Skin of body (tissue), 2 donors: ENCODE data around the gene FSTL4. TPM values are rescaled to one million over a fixed set of nuclear protein-coding genes. Genes with fewer than 3 reads are reported as not detected.
A peak's percentile ranks its signal among the peaks of the same experiment; 100 is the strongest.

ENCODE experiments used
- DNase-seq: peaks from one replicate; lab custom pipeline; 2025; lab: John Stamatoyannopoulos, UW
- total RNA-seq: library from RNA; depleted of rRNA; stranded (reverse); fragments of >200 nt; gene quantifications from one replicate; pipeline ENCODE4 v1.2.3, GENCODE V29; 2014

FSTL4 gene
- total RNA-seq, 1 donor from 2014 or later, result 0.69 TPM

DNA sequence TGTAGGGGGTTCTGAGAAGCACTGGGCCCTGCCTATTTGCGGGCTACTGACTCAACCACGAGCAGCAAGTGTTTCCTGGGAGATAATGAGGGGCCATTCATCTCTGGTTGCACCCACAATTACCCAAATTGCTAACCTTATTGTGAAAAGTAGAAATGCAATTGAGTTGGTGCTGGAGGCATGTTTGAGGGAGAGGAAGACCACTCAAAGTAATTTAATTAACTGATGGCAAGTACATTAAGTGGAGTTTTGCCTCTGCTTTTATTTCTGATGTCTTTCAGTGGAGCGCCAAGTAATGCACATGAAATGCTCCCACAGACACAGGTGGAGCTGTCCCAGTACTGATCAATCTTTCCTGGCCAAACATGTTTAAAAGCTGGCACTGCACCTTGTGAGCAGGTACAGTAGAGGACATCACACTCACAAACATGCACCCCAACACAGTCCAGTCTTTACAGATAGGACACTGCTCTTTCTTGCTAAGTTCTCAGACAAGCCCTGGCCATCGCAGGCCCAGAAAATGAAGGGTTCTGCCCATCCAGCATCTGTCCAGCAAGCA is 365.1 kb downstream of the FSTL4 start:
- no peak for DNase-seq

DNA sequence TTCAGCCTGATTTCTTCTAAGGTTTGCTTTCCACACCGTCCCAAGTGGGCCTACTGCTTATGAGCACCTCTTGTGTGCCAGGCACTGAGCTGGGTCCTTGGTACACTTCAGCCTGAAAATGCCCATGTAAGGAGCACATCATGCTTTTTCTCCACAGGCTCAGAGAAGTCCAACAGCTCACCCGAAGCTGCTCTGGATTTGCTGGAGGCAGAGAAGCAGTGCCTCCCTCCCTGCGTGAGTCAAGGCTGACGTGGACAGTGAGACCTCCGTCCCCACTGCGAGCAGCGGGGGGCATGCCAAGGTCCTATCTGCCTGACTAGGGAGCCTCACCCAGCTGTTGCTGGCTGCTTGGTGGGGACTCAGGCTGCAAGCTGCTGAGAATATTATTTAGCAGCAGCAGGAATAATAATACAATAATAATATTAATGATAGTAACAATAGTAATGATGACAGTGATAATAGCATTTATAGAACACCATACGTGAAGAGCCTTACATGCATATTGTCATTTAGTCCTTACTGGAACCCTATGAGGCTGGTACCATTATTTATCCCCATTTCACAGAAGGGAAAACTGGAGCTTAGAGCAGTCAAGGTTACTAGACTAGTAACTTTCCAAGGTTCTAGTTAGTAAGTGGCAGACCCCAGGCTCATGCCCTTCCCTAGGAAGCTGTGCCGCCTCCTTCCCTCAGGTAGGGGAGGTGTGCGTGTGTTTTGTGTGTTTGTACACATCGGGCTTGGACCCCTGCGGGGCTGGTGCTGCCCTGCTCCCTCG is 365.8 kb downstream of the FSTL4 start:
- no peak for DNase-seq

DNA sequence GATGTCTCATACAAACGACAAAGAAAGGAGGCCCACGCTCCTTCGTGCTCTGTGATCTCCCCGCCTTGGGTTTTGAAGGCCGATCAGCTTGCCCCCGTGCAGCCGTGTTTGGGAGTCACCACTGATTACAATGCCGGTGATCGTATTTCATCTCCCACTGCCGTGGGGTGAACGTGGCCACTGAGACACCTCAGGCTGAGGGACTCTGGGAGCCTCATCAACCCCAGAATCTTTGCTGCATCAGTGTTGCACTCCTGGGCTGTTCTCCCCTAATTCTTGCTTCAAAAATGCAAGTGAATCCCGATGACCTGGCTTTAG is 366.3 kb downstream of the FSTL4 start:
- no peak for DNase-seq

DNA sequence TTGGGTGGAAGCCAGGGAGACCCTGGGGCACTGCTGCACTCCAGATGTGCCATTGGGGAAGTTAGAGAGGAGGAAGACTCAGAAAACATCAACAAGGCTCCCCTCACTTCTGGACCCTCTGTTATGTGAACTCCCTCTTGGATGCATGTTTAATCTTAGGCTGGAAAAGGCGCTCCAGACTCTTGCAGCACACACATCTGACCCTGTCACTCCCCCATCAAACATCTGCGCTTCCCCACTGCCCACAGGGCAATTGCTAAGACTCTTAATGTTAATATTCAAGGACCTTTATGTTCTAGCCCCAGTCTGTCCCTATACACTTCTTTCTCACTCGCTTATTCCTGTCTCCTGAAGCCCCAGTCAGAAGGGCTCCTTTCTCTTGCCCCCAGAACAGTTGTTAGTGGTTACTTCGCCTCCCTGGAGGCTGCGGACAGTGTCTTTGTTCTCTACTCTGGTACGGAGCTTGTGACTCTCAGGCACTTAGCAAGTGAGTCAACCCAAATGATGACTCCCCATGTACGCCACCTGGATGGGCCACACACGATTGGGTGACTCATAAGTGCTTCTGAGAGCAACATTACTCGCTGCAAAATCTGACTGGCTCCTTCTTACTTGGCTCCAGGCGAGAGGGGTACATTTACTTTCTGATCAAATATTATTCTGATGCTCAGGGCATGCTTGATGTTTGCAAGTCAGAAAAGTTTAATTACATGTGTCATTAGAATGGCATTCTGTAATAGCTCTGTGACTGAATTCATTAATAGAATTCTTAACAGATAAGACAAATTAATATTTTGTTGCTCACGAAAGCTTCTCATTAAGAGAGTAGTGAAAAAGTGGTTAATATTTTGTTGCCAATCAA is 366.9 kb downstream of the FSTL4 start:
- peak; percentile 23 for DNase-seq

DNA sequence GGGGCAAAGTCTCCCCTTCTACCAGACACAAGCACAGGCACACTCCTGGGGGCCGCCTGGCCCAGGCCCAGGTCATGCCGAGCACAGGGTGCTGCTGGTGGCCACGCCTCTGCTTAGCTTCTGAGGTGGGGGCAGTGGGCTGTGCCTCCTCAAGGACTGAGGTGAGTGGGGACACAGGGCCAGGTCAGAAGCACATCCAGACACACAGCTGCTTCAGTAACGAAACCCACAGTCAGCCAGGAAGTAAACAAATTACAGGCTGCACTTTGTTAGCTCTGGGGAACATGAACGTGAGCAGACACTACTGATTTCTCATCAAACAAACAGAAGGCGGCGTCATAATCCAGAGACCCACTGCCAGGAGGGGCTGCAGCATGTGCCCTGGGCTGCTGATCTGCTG is 368.1 kb downstream of the FSTL4 start:
- no peak for DNase-seq

DNA sequence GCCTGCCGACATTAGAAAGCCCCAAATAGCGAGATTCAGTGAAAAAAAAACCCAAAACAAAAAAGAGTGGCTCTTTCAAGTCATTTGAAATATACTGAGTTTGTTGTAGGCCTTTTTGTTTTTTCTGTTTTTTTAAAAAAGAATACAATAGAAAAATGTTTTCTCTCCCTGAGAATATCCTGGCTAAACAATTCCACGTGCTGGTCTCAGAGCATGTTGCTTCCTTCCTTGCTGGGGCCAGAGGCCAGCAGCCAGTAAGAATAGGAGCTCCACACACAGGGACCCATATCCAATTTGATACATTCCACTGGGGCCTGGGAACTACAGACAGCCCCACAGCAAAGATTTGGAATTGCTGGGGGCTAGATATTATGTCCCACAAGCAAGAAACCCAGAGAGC is 369.1 kb downstream of the FSTL4 start:
- DNase-seq, result no peak

DNA sequence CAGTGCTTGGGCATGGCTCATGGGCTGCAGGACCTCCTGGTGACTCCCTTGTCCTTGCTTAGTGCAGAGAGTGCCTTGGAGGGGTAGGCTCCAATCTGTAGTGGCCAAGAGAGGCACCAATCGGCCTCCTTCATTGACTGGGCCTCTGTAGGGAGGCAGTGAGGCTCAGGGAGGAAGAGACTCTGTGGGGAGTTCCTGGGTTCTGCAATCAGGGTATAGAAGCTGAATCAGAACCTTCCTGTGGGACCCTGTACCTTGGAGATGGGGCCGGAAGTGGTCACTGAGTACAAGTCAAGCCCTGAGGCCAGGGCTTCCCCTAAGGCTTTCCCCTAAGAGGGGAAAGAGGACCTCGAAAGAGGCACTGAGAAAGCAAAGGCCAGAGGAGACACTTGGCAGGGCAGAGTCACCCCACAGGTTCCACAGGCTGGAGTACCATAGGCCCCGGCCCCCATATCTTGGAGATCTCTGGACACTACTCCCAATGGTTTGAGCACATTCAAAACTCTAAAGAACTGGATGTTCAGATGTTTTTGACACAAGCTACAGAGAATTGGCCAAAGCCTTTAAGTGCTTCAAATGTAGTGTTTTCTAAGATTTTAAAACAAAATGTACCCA is 370.0 kb downstream of the FSTL4 start:
- DNase-seq, result no peak

DNA sequence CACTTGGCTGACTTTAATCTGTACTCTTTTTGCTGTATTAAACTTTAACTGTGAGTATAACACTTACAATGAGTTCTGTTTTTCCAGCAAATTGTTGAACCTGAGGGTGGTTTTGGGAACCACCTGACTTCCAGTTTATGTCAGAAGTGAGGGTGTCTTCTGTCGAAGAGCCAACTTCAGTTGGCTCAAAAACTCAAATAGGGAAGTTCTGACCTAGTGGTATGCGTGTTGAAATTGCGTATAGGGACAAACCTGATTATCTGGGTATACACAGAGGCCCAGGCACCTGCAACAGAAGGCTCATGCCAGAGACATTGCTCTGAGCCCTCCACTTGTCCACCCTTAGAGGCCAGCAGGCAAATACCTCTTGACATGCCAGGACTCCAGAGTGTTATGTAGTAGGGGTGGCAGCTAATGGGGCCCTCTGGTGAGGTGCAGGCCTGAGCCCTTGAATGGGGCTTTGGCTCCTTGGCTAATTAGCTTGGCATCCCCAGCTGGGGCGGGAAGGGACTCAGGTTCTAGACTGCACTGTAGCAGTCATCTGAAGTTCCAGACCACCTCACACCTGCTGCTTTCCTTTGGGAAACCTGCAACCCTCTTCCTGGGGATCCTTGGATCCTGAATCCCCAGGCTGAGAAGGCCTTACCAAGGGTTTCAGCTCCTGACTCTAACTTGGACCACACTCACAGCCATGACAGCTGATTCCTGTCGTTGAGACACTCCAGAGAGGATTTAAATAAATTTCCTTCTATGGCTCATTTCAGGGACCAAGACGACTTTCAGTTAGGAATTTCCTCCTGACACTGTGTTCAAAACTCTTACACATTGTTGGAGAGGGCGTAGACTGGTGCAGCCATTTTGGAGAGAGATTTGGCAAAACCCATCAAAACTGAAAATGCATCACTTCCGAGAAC is 370.9 kb downstream of the FSTL4 start:
- DNase-seq, result no peak

DNA sequence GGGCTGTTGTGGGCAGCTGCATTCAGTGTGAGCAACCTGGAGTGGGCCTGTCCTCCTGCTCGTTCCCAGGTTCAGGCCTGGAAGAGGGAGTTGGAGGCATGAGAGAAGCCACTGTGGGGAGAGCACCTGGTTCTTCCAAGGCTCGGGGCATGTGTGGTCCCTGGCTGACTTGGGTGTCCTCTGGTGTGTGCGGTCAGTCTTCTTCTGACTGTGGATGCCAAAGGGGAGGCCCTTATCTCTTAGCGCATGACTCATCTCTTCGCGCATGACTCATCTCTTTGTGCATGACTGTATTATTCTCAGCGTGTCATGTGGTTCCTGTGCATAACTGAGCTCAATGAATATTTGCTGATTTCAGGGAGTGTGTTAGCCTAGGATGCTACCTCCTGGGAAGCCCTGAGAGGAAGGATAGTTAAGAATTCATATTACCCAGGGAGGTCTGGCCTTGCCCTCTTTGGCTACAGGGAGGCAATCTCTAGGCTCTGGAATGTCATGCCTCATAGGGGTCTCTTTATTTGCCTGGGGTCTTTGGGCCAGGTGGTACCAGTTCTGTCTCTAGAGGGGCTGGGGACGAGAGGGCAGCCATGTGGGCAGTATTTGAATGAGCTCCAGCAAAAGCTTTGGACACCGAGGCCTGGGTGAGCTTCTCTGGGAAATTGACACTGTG is 371.8 kb downstream of the FSTL4 start:
- DNase-seq, result no peak

DNA sequence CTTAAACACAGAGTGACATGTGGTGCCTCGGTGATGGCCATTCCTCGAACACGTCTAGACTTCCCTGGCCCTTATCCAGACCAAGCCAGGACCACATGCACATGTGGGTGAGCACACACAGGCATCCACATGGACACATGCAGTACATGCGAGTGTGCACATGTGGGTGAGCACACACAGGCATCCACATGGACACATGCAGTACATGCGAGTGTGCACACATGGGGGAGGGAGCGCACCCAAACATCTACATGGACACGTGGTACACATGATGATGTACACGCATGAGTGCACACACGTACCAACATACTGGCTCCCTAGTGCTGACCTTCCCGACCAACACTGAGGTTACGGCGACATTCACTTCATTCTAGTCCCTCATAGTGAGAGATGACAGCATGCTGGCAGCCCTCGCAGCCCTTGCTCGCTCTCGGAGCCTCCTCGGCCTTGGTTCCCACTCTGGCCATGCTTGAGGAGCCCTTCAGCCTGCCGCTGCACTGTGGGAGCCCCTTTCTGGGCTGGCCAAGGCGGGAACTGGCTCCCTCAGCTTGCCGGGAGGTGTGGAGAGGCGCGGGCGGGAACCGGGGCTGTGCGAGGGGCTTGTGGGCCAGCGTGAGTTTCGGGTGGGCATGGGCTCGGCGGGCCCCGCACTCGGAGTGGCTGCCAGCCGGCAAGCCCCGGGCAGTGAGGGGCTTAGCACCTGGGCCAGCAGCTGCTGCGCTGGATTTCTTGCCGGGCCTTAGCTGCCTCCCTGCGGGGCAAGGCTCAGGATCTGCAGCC is 373.7 kb downstream of the FSTL4 start:
- no peak for DNase-seq

DNA sequence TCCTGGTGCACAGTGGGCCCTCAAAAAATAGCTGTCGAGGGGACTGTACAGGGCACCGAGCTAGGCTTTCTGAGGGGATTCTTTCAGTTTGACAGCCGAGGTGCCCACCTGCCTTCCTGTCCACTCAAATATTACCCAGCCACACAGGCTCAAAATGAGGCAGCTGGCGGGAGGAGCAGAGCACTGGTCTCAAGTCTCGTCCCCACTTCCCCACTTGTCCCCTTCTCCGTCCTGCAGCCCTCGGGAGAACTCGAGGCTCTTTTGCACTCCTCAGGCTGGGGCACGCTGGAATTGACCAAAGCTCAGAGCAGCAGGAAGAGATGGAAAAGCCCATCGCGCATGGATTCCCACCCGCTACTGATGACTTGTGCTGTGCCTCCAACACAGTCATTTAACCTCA is 375.4 kb downstream of the FSTL4 start:
- no peak for DNase-seq

DNA sequence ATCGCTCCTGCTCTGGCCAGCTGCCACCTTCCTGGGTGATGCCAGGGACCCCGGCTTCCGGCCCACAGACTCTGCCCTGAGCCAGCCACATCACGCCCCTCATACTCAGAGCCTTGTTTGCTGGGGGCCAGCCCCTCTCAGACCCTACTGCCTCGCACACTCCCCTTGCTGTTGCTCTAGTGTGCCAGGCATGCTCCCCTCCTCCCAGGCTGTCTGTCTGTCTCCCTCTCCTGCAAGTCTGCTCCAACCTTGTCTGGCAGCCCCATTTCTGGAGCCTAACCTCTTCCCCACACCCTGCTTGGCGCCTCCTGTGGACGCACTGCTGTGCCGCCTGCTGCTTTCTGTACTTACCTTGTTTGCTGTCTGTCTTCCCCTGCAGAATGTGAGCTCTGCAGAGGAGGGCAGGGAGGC is 375.8 kb downstream of the FSTL4 start:
- no peak for DNase-seq

DNA sequence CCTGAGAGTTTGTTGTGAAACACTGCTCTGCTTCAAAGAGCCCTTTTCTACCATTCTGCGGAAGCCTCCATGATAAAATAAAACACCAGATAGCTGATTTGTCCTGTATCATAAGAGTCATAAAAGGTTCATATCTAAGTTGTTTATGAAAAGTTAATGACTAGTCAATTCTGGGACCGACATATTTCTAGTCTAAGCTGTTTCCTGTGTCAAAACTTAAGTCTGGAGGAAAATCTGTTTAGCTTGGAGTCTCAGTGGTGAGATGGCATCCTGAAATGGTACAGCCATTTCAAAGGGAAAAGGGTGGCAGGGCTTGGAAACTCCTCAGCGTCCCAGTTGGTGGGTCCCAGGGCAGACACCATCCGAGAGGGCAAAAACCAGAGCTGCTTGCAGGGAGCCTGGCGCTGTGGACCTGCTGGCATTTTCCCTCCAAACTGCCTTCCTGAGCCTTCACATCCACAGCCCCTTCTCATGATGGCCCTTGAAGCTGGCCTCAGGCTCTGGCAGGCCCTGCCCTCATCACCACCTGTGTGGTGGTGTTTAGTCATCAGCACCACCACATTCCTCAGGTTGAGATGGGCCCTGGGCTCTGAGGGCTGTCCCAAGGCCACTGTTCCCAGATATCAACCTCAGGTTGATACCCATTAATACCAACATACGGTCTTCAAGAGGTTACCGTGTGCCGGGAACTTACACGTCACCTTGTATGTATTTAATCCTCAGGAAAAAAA is 376.5 kb downstream of the FSTL4 start:
- no peak for DNase-seq

DNA sequence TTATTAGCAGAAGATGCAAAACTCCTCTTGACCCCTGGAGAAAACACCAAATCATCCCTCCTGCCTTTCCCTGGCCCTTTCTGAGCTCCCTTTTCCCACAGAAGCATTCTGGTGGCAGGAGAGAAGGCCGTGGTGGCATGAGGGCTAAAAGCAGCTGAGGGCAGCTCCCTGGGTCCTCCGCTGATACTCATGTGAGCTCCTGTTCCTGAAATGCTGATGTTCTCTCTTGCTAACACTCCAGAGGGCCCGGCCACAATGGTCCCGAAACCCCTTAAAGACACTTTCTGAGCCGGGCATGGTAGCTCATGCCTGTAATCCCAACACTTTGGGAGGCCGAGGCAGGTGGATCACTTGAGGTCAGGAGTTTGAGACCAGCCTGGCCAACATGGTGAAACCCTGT is 377.4 kb downstream of the FSTL4 start:
- no peak for DNase-seq

DNA sequence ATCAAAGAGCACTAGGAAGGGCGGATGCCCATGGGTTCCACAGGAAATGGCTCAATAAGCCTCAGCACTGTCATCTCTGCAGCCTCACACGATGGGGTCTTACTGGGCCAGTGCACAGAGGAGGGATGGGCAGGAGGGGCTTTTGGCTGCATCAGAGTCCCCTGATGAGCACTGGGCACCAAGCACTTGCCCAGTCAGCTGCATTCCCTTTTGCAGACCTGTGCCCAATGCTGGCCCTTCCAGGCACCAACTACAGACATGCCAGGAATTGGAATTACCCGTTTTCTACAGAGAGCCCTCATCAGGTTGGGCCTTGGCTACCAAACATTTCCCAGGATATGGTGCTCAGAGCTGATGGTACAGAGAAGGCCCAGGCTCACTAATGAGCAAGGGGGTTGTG is 378.1 kb downstream of the FSTL4 start:
- DNase-seq, result no peak

DNA sequence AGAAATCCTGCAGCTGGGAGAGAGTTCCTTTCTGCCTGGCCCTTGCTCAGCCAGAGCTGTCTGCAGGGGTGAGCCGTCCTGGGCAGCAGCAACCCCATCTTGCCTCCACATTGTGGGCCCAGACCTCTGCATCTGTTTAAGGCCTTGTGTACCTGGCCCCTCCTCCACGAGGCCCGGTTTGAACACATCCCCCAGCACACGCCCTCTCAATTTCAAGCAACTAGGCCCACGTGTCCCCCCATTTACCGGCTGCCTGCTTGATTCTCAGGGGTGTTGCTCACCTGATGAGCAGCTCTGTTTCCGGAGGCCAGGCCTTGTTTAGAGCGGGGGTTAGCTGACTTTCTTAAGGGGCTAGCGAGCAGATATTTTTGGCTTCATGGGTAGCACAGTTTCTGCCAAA is 378.7 kb downstream of the FSTL4 start:
- no peak for DNase-seq

DNA sequence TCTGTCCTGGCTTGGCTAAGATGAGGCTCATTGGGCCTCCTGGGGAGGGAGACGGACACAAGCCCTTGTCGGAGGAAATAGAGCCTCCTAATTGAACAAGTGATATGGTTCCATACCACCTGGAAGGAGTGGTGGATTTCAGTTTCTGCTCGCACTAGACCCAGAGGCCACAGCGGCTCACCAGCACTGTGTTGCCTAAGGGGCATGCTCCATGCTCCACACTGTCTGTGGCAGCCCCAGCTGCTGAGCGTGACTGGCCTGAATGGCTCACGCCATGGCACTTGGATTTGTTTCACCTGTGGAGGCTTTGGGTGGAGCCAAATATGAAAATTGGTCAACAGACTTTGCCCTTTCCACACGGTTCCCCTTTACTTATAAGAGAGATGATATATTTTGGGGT is 379.4 kb downstream of the FSTL4 start:
- no peak for DNase-seq

DNA sequence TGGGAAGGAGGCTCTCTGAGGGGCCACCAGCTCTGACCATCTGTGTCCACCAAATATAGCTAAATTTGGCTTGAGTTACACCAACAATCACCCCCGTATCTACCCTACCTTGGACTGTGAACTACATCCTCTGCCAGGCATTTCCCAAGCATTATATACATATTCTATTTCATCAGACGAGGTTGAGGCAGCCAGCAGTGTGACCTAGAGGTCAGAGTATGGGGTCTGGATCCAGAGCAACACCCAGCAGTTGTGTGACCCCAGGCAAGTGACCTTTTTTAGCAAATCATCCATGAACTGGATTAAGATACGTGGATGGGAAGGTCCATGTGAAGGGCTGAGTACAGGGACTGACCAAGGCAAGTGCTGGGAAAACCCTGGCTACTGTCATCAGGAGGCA is 379.9 kb downstream of the FSTL4 start:
- DNase-seq, result no peak

DNA sequence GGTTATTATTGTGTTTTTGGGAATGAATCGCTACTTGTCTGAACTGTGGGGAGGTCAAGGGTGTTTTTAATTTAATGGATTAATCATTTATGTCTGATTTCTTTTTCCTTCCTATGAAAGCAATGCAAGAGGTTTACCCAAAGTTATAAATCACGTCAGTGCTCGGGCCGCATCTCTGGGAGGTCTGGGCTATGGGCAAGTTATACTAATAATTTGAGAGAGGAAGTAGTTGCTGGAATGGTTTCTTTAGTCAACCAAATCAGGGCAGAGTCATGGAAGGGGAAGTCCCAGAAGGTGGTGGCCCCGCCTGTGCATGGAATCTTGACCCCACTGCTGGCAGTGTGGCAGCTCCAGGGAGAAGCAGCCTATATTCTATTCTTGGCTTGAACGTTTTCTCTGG is 380.3 kb downstream of the FSTL4 start:
- DNase-seq, result no peak
